ENCODE results near the gene GALNT16.

GRCh38 chr14:69260190-69260860 lies 367 bp downstream of the GALNT16 start:
- TF ChIP-seq CTCF (IDR thresholded peaks at IDR 0.05) = no peak
- no peak for TF ChIP-seq POLR2A (IDR thresholded peaks at IDR 0.05)
